Suprapubic skin (tissue), 4 donors: ENCODE data around the gene SMIM32. TPM values are rescaled to one million over a fixed set of nuclear protein-coding genes. Genes with fewer than 3 reads are reported as not detected.

Experiments
- DNase-seq, 2 donors: peaks; one replicate each; pipeline ENCODE4 v3.0.0-alpha.2; 2019; ENCODE audit warnings: low spot score in 2 of 2
- H3K27ac ChIP-seq: fragments of 200-600 bp; sonication (generic); one replicate; pipeline ENCODE4 v1.5.1; 2019
- H3K27me3 ChIP-seq: fragments of 200-600 bp; sonication (generic); one replicate; pipeline ENCODE4 v1.5.1; 2019
- H3K36me3 ChIP-seq: fragments of 200-600 bp; sonication (generic); one replicate; pipeline ENCODE4 v1.5.1; 2019
- H3K4me1 ChIP-seq: fragments of 200-600 bp; sonication (generic); one replicate; pipeline ENCODE4 v1.5.1; 2019
- H3K4me3 ChIP-seq: fragments of 200-600 bp; sonication (generic); one replicate; pipeline ENCODE4 v1.5.1; 2019; ENCODE audit warnings: mild to moderate bottlenecking
- H3K9me3 ChIP-seq: fragments of 200-600 bp; sonication (generic); one replicate; pipeline ENCODE4 v1.5.1; 2019
- EP300 ChIP-seq: sonication (generic); formaldehyde crosslinking; IDR thresholded peaks from one replicate; pipeline ENCODE4 v1.6.1; 2017; ENCODE audit warnings: antibody characterized with exemption
- POLR2A ChIP-seq, 2 donors: fragments of 450-650 bp; IDR thresholded peaks; one replicate each; pipeline ENCODE4 v1.6.1; 2017; ENCODE audit warnings: antibody characterized with exemption in 2 of 2, mild to moderate bottlenecking in 2 of 2, moderate library complexity in 2 of 2
- POLR2AphosphoS5 ChIP-seq, 3 donors: sonication (generic); formaldehyde crosslinking; IDR thresholded peaks; one replicate each; pipeline ENCODE4 v1.6.1; 2017; ENCODE audit warnings: antibody characterized with exemption in 3 of 3
- WGBS: methylation state at CpG from one replicate; pipeline ENCODE4 v1.1.5; 2018; 5-methylcytosine and 5-hydroxymethylcytosine counted together
- total RNA-seq, 4 donors: library from RNA; depleted of rRNA; stranded (reverse); fragments of >200 nt; gene quantifications; one replicate each; pipeline ENCODE4 v1.1.0, GENCODE V29; 2016
- TF ChIP-seq, protein P1 (sequence below), 2 donors: fragments of 200-600 bp in 1 of 2; fragments of 450-650 bp in 1 of 2; sonication (generic) in 1 of 2; IDR thresholded peaks; one replicate each; pipeline ENCODE4 v1.5.1; 2016 to 2019; ENCODE audit warnings: antibody characterized with exemption in 2 of 2, mild to moderate bottlenecking in 1 of 2, moderate library complexity in 1 of 2

The SMIM32 gene
- total RNA-seq, 4 donors from 2014 or later = not detected

DNA sequence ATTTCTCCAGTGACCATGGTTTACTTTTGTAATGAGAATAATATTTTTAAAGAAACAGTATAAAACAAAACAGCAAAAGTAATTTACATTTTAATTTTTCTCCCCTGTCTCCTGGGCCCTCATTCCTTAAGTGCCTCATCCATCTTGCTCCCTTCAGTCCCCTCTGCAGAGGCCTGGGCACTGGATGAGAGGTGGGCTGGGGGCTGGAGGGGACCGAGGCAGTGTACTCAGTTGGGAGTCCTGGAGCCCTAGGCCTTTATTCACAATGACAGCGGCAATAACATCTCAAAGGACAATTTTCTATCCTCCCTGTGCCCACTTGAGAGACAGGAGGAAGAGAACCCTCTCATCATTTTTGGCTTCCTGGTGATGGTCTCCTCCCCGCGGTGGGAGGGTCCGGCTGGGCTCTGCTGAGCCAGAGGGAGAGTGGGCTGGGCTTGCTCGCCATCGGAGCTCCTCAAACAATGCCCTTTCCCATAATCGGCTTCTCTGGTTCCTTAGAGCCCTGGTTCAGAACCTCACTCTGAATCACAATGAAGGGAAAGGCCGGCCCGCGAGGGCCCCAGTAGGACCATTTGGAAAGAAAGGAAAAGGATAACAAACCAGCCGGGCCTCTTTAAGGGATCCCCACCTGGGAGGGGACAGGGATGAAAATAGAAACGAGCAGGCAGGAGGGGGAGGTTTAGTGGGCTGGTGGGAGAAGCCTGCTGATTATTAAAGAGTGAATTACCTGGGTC is 9.7 kb upstream of the SMIM32 start:
- no peak for DNase-seq
- Histone ChIP-seq H3K27me3 (peaks cover 6% of the 10 kb centered on the region), H3K9me3 (no peaks in the 10 kb centered on the region), H3K4me3 (no peak overlapping the region), H3K36me3 (no peaks in the 10 kb centered on the region), H3K27ac (no peak overlapping the region), H3K4me1 (no peaks in the 10 kb centered on the region)
- TF ChIP-seq, protein P1, sequence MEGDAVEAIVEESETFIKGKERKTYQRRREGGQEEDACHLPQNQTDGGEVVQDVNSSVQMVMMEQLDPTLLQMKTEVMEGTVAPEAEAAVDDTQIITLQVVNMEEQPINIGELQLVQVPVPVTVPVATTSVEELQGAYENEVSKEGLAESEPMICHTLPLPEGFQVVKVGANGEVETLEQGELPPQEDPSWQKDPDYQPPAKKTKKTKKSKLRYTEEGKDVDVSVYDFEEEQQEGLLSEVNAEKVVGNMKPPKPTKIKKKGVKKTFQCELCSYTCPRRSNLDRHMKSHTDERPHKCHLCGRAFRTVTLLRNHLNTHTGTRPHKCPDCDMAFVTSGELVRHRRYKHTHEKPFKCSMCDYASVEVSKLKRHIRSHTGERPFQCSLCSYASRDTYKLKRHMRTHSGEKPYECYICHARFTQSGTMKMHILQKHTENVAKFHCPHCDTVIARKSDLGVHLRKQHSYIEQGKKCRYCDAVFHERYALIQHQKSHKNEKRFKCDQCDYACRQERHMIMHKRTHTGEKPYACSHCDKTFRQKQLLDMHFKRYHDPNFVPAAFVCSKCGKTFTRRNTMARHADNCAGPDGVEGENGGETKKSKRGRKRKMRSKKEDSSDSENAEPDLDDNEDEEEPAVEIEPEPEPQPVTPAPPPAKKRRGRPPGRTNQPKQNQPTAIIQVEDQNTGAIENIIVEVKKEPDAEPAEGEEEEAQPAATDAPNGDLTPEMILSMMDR (IDR thresholded peaks at IDR 0.05) = no peak
- TF ChIP-seq POLR2AphosphoS5 (IDR thresholded peaks at IDR 0.05) = no peak
- TF ChIP-seq POLR2A (IDR thresholded peaks at IDR 0.05) = no peak
- no peak for TF ChIP-seq EP300
- WGBS = 53% methylated on average over 13 of the region's 13 CpGs

DNA sequence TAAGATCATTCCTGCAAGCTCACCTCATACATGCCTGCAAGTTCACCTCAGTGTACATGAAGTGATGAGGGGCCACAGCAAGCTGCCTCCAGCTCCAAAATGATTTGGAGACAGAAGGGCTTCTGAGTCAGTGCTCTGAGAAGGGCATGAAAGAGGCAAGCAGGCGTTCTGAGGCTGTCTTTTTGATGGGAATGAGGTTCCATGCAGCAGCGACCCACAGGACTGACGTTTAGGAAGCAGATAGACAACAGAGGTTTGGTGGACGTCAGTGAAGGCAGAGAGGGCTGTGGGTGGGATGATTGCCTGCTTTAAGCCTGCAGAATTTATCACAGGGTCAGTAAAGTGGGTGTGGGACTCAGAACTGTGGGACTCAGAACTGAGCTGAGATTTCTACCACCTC is 8.9 kb upstream of the SMIM32 start:
- Histone ChIP-seq H3K4me1 (no peaks in the 10 kb centered on the region), H3K9me3 (no peaks in the 10 kb centered on the region), H3K36me3 (no peaks in the 10 kb centered on the region), H3K27ac (no peak overlapping the region), H3K4me3 (no peak overlapping the region), H3K27me3 (peaks cover 6% of the 10 kb centered on the region)
- WGBS = 87% methylated on average over 4 of the region's 4 CpGs
- no peak for TF ChIP-seq EP300
- TF ChIP-seq, protein P1 (IDR thresholded peaks at IDR 0.05) = no peak
- no peak for TF ChIP-seq POLR2A (IDR thresholded peaks at IDR 0.05)
- TF ChIP-seq POLR2AphosphoS5 (IDR thresholded peaks at IDR 0.05) = no peak
- no peak for DNase-seq

DNA sequence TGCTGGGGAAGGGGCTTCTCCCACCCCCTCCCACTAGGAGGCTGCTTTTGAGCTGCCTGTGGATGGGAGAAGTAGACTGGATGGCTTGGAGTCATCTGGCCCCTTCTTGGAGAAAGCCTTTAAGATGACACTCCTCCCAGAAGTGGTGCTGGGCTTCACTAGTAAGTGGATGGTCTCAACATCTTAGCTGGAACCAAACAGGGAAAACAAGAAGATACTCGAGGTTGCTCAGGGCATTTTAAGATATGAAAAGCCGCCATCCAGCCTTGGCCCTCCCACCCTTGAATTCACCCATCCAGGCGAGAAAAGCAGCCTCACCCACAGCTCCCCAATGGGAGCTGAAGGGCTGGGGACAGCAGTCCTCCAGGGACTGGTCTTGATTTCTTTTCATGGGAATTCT is 7.8 kb upstream of the SMIM32 start:
- Histone ChIP-seq H3K36me3 (no peaks in the 10 kb centered on the region), H3K27ac (no peak overlapping the region), H3K4me1 (no peaks in the 10 kb centered on the region), H3K4me3 (no peak overlapping the region), H3K9me3 (no peaks in the 10 kb centered on the region), H3K27me3 (peaks cover 6% of the 10 kb centered on the region)
- TF ChIP-seq POLR2A (IDR thresholded peaks at IDR 0.05) = no peak
- TF ChIP-seq, protein P1 (IDR thresholded peaks at IDR 0.05) = no peak
- TF ChIP-seq EP300 = no peak
- no peak for TF ChIP-seq POLR2AphosphoS5 (IDR thresholded peaks at IDR 0.05)
- WGBS = 100% methylated on average over 2 of the region's 3 CpGs
- DNase-seq = no peak

DNA sequence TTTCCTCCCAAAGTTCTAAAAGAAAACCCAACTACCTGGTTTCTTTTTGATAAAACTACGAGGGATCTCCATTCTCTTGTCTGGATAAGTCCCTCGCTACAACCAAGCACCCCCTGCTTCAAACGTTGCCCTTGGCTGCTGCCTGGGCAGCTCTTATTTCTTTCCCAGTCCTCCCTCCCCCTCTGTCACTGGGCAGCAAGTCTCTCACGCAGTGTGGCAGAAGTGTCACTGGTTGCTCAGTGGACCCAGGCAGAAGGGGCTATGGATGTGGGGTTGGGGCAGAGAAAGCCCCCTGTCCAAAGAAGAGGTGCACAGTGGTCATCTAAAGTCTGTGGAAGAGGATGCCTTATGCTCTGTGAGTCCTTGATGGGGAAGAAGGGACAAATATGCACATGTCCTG is 7.2 kb upstream of the SMIM32 start:
- H3K27ac ChIP-seq = no peak overlapping the region
- no peak for DNase-seq
- 58% methylated on average over 4 of the region's 4 CpGs for WGBS
- no peaks in the 10 kb centered on the region for H3K36me3 ChIP-seq
- H3K9me3 ChIP-seq = no peaks in the 10 kb centered on the region
- TF ChIP-seq EP300 = no peak
- no peak for TF ChIP-seq POLR2AphosphoS5 (IDR thresholded peaks at IDR 0.05)
- no peaks in the 10 kb centered on the region for H3K4me1 ChIP-seq
- peaks cover 6% of the 10 kb centered on the region for H3K27me3 ChIP-seq
- no peak overlapping the region for H3K4me3 ChIP-seq

DNA sequence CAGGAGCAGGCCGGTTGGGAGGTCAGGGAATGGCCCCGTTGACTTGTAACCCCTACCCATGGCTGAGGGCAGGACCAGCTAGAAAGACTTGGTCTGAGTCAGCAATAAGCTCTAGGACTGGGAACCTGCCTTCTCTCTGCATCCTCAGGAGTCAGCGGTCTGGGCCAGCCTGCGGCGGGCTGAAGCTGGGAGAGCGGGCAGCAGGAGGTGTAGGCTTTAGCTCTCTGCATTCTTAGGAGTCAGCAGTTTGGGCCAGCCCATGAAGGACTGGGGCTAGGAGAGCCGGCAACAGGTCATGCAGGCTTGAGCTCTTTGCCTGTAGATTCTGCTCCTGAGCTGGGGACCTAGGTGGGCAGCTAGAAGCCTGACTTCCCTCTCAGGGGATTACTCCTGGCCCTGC is 6.4 kb upstream of the SMIM32 start:
- WGBS = 98% methylated on average over 5 of the region's 7 CpGs

More for the DNA sequence above, 6.4 kb upstream of the SMIM32 start:
- H3K36me3 ChIP-seq = no peaks in the 10 kb centered on the region
- H3K27me3 ChIP-seq = peaks cover 6% of the 10 kb centered on the region
- H3K4me1 ChIP-seq = no peaks in the 10 kb centered on the region
- H3K9me3 ChIP-seq = no peaks in the 10 kb centered on the region
- TF ChIP-seq POLR2AphosphoS5 (IDR thresholded peaks at IDR 0.05) (no peak), EP300 (no peak), POLR2A (IDR thresholded peaks at IDR 0.05) (no peak)
- TF ChIP-seq, protein P1 (IDR thresholded peaks at IDR 0.05) = no peak
- H3K4me3 ChIP-seq = no peak overlapping the region
- H3K27ac ChIP-seq = no peak overlapping the region
- DNase-seq = no peak
